HEK293T (cell line): ENCODE results near the gene DIAPH3.

ENCODE experiments used
- CTCF ChIA-PET: fragments of 350-600 bp; formaldehyde crosslinking; extraction: SDS; loops from one replicate; lab custom pipeline; 2021; ENCODE audit warnings: antibody characterized with exemption, inconsistent platforms; lab: Yijun Ruan, JAX
- POLR2A ChIA-PET: fragments of 350-600 bp; formaldehyde crosslinking; extraction: SDS; loops from one replicate; lab custom pipeline; 2020; ENCODE audit warnings: antibody characterized with exemption, inconsistent platforms; lab: Yijun Ruan, JAX
- DNase-seq: peaks from one replicate; pipeline ENCODE4 v3.0.0; 2012; ENCODE audit warnings: mixed read lengths; ENCODE audit errors: extremely low spot score
- ARNT ChIP-seq: fragments of 450-650 bp; IDR thresholded peaks from 2 replicates; pipeline ENCODE4 v1.6.1; 2017; ENCODE audit warnings: mild to moderate bottlenecking
- BHLHE40 ChIP-seq: fragments of 450-650 bp; IDR thresholded peaks from 2 replicates; pipeline ENCODE4 v1.6.1; 2016; ENCODE audit warnings: mild to moderate bottlenecking, moderate library complexity, borderline replicate concordance
- CTBP1 ChIP-seq: fragments of 450-650 bp; IDR thresholded peaks from 2 replicates; pipeline ENCODE4 v1.6.1; 2016; ENCODE audit warnings: borderline replicate concordance
- ELF4 ChIP-seq: fragments of 450-650 bp; IDR thresholded peaks from 2 replicates; pipeline ENCODE4 v1.6.1; 2017; ENCODE audit warnings: antibody characterized with exemption
- FOXA1 ChIP-seq: fragments of 450-650 bp; IDR thresholded peaks from 2 replicates; pipeline ENCODE4 v1.6.1; 2016; ENCODE audit warnings: mild to moderate bottlenecking
- FOXK2 ChIP-seq: fragments of 450-650 bp; IDR thresholded peaks from 2 replicates; pipeline ENCODE4 v1.6.1; 2016; ENCODE audit warnings: mild to moderate bottlenecking
- FOXM1 ChIP-seq: fragments of 450-650 bp; IDR thresholded peaks from 2 replicates; pipeline ENCODE4 v1.6.1; 2017; ENCODE audit warnings: mild to moderate bottlenecking, borderline replicate concordance
- HDGF ChIP-seq: fragments of 450-650 bp; IDR thresholded peaks from 2 replicates; pipeline ENCODE4 v1.6.1; 2017; ENCODE audit warnings: antibody characterized with exemption, borderline replicate concordance
- L3MBTL2 ChIP-seq: fragments of 450-650 bp; conservative IDR thresholded peaks from 2 replicates; pipeline ENCODE4 v1.6.1; 2016; ENCODE audit warnings: mild to moderate bottlenecking
- LEF1 ChIP-seq: fragments of 450-650 bp; IDR thresholded peaks from 2 replicates; pipeline ENCODE4 v1.6.1; 2017; ENCODE audit warnings: mild to moderate bottlenecking, borderline replicate concordance
- NFRKB ChIP-seq: fragments of 450-650 bp; IDR thresholded peaks from 2 replicates; pipeline ENCODE4 v1.6.1; 2016; ENCODE audit warnings: mild to moderate bottlenecking, moderate library complexity
- SP1 ChIP-seq: fragments of 450-650 bp; IDR thresholded peaks from 2 replicates; pipeline ENCODE4 v1.6.1; 2017
- SUZ12 ChIP-seq: fragments of 450-650 bp; IDR thresholded peaks from 2 replicates; pipeline ENCODE4 v1.6.1; 2016; ENCODE audit warnings: mild to moderate bottlenecking
- TARDBP ChIP-seq: fragments of 450-650 bp; IDR thresholded peaks from 2 replicates; pipeline ENCODE4 v1.6.1; 2016
- ZNF384 ChIP-seq: fragments of 450-650 bp; IDR thresholded peaks from 2 replicates; pipeline ENCODE4 v1.6.1; 2016
- TF ChIP-seq, protein P1 (sequence below): fragments of 450-650 bp; IDR thresholded peaks from 2 replicates; pipeline ENCODE4 v1.6.1; 2016

DIAPH3 gene

DNA sequence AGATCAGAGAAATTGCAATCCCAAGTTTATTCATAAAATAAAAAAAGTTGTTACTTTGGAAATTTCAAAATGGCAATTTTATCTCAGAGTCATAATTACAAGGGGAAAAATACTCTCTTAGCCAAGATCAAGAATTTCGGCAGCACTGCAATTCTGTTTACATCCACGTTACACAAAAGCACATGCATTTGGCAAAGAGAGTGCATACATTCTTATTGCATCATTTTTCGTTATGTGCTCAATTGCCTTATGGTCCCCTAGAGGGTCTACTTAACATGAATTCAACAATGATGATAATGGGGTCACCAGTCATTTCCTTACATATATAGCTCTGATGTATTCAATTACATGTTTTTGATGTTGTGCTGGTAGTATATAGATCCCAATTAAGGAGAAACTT, 498.0 kb downstream of the DIAPH3 start:
- CTCF ChIA-PET, result no interaction called here
- TF ChIP-seq CTBP1, result no peak
- TF ChIP-seq, protein P1, sequence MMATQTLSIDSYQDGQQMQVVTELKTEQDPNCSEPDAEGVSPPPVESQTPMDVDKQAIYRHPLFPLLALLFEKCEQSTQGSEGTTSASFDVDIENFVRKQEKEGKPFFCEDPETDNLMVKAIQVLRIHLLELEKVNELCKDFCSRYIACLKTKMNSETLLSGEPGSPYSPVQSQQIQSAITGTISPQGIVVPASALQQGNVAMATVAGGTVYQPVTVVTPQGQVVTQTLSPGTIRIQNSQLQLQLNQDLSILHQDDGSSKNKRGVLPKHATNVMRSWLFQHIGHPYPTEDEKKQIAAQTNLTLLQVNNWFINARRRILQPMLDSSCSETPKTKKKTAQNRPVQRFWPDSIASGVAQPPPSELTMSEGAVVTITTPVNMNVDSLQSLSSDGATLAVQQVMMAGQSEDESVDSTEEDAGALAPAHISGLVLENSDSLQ, result no peak
- TF ChIP-seq TARDBP, result no peak
- TF ChIP-seq FOXK2, result no peak
- TF ChIP-seq L3MBTL2, result no peak
- TF ChIP-seq NFRKB, result no peak
- no peak for TF ChIP-seq HDGF
- TF ChIP-seq FOXM1, result no peak
- TF ChIP-seq BHLHE40, result no peak
- no peak for TF ChIP-seq LEF1
- TF ChIP-seq FOXA1, result no peak
- TF ChIP-seq SUZ12, result no peak
- TF ChIP-seq ARNT, result no peak
- no peak for TF ChIP-seq ZNF384
- no peak for TF ChIP-seq SP1
- TF ChIP-seq ELF4, result no peak
- POLR2A ChIA-PET, result no interaction called here
- DNase-seq, result no peak

DNA sequence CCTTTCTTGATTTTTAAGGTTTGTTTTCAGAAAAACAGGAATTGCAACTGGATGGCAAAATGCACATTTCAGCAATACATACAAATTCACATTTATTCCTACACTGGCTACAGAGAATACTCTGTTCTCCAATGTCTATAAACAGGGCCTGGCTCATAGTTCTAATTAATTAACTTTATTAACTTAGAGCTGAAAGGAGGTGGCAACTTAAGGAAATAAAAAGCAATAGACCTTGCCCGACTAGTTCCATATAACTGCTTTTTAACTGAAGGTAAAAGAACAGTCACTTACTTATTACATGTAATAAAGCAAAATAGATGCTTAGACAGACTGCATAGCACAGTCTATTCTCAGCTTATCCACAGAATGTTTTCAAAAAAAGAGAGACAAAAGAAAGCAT, 498.5 kb downstream of the DIAPH3 start:
- CTCF ChIA-PET, result no interaction called here
- DNase-seq, result no peak
- TF ChIP-seq FOXM1, result no peak
- POLR2A ChIA-PET, result no interaction called here

- no peak for TF ChIP-seq BHLHE40
- TF ChIP-seq FOXA1, result no peak
- TF ChIP-seq SP1, result no peak
- no peak for TF ChIP-seq HDGF
- TF ChIP-seq ARNT, result no peak
- no peak for TF ChIP-seq LEF1
- no peak for TF ChIP-seq TARDBP
- TF ChIP-seq CTBP1, result no peak
- TF ChIP-seq ZNF384, result no peak
- TF ChIP-seq, protein P1, result no peak
- no peak for TF ChIP-seq FOXK2
- TF ChIP-seq FOXM1, result no peak
- TF ChIP-seq L3MBTL2, result no peak
- no peak for TF ChIP-seq ELF4
- no peak for TF ChIP-seq NFRKB
- TF ChIP-seq SUZ12, result no peak
- DNase-seq, result no peak
- ChIA-PET CTCF (no interaction called here), POLR2A (no interaction called here)
Observed at GRCh38 chr13:59664586-59664985, 499.1 kb downstream of the DIAPH3 start.

- ChIA-PET POLR2A (no interaction called here), CTCF (no interaction called here)
- no peak for DNase-seq
- TF ChIP-seq ARNT (no peak), BHLHE40 (no peak), TARDBP (no peak), ZNF384 (no peak), FOXM1 (no peak), ELF4 (no peak), NFRKB (no peak), FOXK2 (no peak), L3MBTL2 (no peak), CTBP1 (no peak), SP1 (no peak), HDGF (no peak), LEF1 (no peak)
- TF ChIP-seq, protein P1, result no peak
Observed at GRCh38 chr13:59663707-59664106, 500.0 kb downstream of the DIAPH3 start.

GRCh38 chr13:59660582-59660981, 503.1 kb downstream of the DIAPH3 start:
- no peak for DNase-seq
- POLR2A ChIA-PET, result no interaction called here
- CTCF ChIA-PET, result no interaction called here
- no peak for TF ChIP-seq FOXK2
- TF ChIP-seq NFRKB, result no peak
- no peak for TF ChIP-seq LEF1
- TF ChIP-seq ZNF384, result no peak
- no peak for TF ChIP-seq SP1
- no peak for TF ChIP-seq BHLHE40
- TF ChIP-seq L3MBTL2, result no peak
- no peak for TF ChIP-seq ARNT
- no peak for TF ChIP-seq CTBP1
- TF ChIP-seq, protein P1, result no peak
- no peak for TF ChIP-seq TARDBP
- no peak for TF ChIP-seq HDGF
- no peak for TF ChIP-seq SUZ12
- no peak for TF ChIP-seq FOXA1
- no peak for TF ChIP-seq FOXM1
- TF ChIP-seq ELF4, result no peak

GRCh38 chr13:59659981-59660380, 503.7 kb downstream of the DIAPH3 start:
- ChIA-PET CTCF (no interaction called here), POLR2A (no interaction called here)
- no peak for TF ChIP-seq L3MBTL2
- TF ChIP-seq FOXM1, result no peak
- no peak for TF ChIP-seq FOXA1
- no peak for TF ChIP-seq LEF1
- TF ChIP-seq, protein P1, result no peak
- DNase-seq, result no peak
